Body of pancreas (tissue), 4 donors: ENCODE data around the gene P3H1. TPM values are rescaled to one million over a fixed set of nuclear protein-coding genes. Genes with fewer than 3 reads are reported as not detected.
A peak's percentile ranks its signal among the peaks of the same experiment; 100 is the strongest.

Source experiments
- ATAC-seq: fragments of 150-250 bp; one replicate; pipeline ENCODE4 v1.9.1; 2016
- DNase-seq, 4 donors: peaks; one replicate each; pipeline ENCODE4 v3.0.0-alpha.2; 2019
- H3K27ac ChIP-seq, 4 donors: fragments of 200-600 bp; sonication (generic); 1 replicate in 3 of 4; 2 replicates in 1 of 4; pipeline versions ENCODE4 v1.5.1 to v1.6.1; 2016 to 2019; ENCODE audit warnings: mild to moderate bottlenecking in 1 of 4, mixed read lengths in 1 of 4, moderate library complexity in 1 of 4
- H3K27me3 ChIP-seq, 2 donors: fragments of 200-600 bp; sonication (generic); one replicate each; pipeline ENCODE4 v1.6.0; 2016; ENCODE audit warnings: mild to moderate bottlenecking in 1 of 2
- H3K36me3 ChIP-seq, 2 donors: fragments of 200-600 bp; sonication (generic); replicated peaks in 1 of 2; 2 replicates each; pipeline ENCODE4 v1.5.1; 2016; ENCODE audit warnings: low read depth in 2 of 2; ENCODE audit not compliant: insufficient read depth in 1 of 2
- H3K4me1 ChIP-seq: fragments of 200-600 bp; sonication (generic); one replicate; pipeline ENCODE4 v1.6.0; 2016
- H3K4me3 ChIP-seq, 2 donors: fragments of 200-600 bp; sonication (generic); 1 replicate in 1 of 2; 2 replicates in 1 of 2; pipeline ENCODE4 v1.5.1; 2016 to 2019
- H3K9me3 ChIP-seq, 3 donors: fragments of 200-600 bp; sonication (generic); 1 replicate in 2 of 3; 2 replicates in 1 of 3; pipeline ENCODE4 v1.5.1; 2016
- POLR2A ChIP-seq, 3 donors: fragments of 450-650 bp; IDR thresholded peaks; one replicate each; pipeline ENCODE4 v1.6.1; 2016; ENCODE audit warnings: antibody characterized with exemption in 3 of 3, mild to moderate bottlenecking in 2 of 3
- WGBS, 2 donors: methylation state at CpG; one replicate each; pipeline ENCODE4 v1.1.5; 2017; 5-methylcytosine and 5-hydroxymethylcytosine counted together
- intact Hi-C: fragments of 100-400 bp; cut with DNase I; formaldehyde crosslinking; loops from one replicate; pipeline ENCODE4 v1.15.1; 2023
- total RNA-seq, 2 donors: library from RNA; depleted of rRNA; stranded (reverse); fragments of >200 nt; gene quantifications; one replicate each; pipeline ENCODE4 v1.1.0, GENCODE V29; 2016
- TF ChIP-seq, protein P1 (sequence below), 7 experiments: fragments of 450-650 bp in 4 of 7; fragments of 200-600 bp in 3 of 7; sonication (generic) in 3 of 7; IDR thresholded peaks; one replicate each; pipeline ENCODE4 v1.5.1; 2016 to 2019; ENCODE audit warnings: antibody characterized with exemption in 7 of 7

The P3H1 gene
- total RNA-seq, 2 donors from 2014 or later, result 16.9 to 34.9 TPM

DNA sequence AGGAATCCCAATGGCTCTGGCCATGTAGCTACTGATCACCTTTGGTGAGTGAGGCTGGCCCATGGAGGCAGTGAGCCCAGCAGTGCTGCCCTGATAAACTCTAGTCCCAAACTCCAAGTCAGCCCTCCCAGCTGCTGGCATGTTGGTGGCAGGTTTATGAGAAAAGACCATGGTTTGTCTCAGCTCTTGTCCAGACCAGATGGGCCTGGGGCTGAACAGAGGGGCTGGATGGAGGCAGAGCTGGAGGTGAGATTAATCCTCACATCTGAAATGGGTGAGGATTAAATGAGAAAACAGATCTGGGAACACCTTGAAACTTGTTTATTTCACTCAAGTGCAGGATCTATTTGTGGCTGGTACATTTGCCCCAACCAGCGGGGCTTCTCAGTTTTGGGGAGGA is 21.2 kb upstream of the P3H1 start:
- no peak overlapping the region for H3K27ac ChIP-seq
- intact Hi-C loops, result no loop called here
- peaks cover 9% of the 10 kb centered on the region for H3K4me1 ChIP-seq
- H3K36me3 ChIP-seq, result no peaks in the 10 kb centered on the region
- 100% methylated on average over 1 of the region's 1 CpG for WGBS, 2 donors
- ATAC-seq, result no peak
- TF ChIP-seq POLR2A (IDR thresholded peaks at IDR 0.05), result no peak
- H3K9me3 ChIP-seq, result no peaks in the 10 kb centered on the region
- H3K4me3 ChIP-seq, result no peak overlapping the region
- H3K27me3 ChIP-seq, result no peaks in the 10 kb centered on the region
- DNase-seq, result no peak

DNA sequence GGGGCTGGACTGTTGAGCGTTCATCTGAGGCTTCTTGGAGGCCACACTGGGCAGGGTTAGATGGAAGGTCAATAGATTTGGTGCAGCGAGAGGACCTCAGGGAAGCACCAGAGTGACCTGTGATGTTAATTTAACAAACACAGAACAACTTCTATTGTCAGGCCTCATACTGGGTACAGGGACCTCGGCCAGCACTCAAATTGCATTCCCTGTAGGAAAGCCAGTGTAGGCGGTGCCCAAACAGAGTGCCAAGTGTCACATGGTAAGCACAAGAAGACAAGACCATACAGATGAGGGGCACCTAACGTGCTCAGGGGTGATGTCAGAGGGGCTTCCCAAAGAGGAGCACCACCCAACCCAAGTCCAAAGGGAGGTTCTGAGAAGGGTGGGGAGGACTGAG is 19.3 kb upstream of the P3H1 start:
- peaks cover 9% of the 10 kb centered on the region for H3K4me1 ChIP-seq
- no peak for TF ChIP-seq POLR2A (IDR thresholded peaks at IDR 0.05)
- TF ChIP-seq, protein P1, sequence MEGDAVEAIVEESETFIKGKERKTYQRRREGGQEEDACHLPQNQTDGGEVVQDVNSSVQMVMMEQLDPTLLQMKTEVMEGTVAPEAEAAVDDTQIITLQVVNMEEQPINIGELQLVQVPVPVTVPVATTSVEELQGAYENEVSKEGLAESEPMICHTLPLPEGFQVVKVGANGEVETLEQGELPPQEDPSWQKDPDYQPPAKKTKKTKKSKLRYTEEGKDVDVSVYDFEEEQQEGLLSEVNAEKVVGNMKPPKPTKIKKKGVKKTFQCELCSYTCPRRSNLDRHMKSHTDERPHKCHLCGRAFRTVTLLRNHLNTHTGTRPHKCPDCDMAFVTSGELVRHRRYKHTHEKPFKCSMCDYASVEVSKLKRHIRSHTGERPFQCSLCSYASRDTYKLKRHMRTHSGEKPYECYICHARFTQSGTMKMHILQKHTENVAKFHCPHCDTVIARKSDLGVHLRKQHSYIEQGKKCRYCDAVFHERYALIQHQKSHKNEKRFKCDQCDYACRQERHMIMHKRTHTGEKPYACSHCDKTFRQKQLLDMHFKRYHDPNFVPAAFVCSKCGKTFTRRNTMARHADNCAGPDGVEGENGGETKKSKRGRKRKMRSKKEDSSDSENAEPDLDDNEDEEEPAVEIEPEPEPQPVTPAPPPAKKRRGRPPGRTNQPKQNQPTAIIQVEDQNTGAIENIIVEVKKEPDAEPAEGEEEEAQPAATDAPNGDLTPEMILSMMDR (IDR thresholded peaks at IDR 0.05), result no peak
- ATAC-seq (no peak), DNase-seq (no peak)
- H3K36me3 ChIP-seq, result no peaks in the 10 kb centered on the region
- no peaks in the 10 kb centered on the region for H3K27me3 ChIP-seq
- H3K4me3 ChIP-seq, result no peak overlapping the region
- H3K27ac ChIP-seq, result no peak overlapping the region
- intact Hi-C loops, result no loop called here
- H3K9me3 ChIP-seq, result no peaks in the 10 kb centered on the region
- WGBS, 2 donors, result 84 to 96% methylated on average over 5 of the region's 5 CpGs

DNA sequence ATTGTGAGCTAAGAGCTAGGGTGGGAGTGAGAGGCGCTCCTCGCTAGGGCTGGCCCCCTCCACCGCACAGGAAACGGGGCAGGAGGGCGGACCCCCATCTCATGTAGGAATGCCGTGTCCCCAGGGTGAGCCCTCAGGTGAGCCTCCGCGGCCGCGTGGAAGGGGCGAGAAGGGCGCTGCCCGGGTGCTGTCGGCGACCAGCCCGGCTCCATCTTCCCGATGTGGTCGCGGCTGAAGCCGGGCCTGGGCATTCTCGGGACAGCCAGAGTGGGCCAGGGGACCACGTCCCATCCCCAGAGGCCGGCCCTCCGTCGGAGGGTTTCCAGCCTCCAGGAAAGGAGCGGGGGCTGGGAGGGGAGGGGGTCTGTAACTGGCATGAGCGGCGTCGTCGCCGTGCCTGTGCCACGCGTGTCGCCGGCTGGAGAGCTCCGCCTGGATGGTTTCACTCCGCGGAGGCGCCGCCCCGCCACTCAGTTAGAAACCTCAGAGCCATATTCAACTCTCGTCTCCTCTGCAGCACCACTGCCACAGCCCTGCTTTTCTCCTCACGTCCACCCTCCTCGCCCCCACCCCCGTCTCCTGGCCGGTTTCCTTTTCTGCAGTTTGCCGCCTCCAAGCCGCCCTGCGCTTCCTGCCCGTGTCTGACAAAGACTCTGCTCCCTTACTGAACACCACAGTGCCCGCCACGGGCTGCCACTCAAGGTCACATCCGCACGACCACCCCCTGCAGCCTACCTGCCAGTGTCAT is 18.3 kb upstream of the P3H1 start, which contains the start of gene TMEM269:
TSS of gene TMEM269 (plus strand) at position 46 of the 748 bp plus-strand sequence. CDS start 4,903 bp downstream, outside the sequence.
- H3K27ac ChIP-seq, result no peak within 1 kb of the TSS
- TF ChIP-seq, protein P1 (IDR thresholded peaks at IDR 0.05), result no peak
- TF ChIP-seq POLR2A (IDR thresholded peaks at IDR 0.05), result no peak
- H3K27me3 ChIP-seq, result no peaks in the 10 kb centered on the region
- no peak within 1 kb of the TSS for H3K4me3 ChIP-seq
- peak; percentile 31 for ATAC-seq
- H3K9me3 ChIP-seq, result no peaks in the 10 kb centered on the region
- intact Hi-C loops, result no loop called here
- WGBS, 2 donors, result 5 to 17% methylated on average over 30 to 52 of the region's 54 CpGs
- DNase-seq, result peak in 2 of 4 donors; percentile 10 to 20
- no peaks in the 10 kb centered on the region for H3K36me3 ChIP-seq
- peaks cover 9% of the 10 kb centered on the region for H3K4me1 ChIP-seq

DNA sequence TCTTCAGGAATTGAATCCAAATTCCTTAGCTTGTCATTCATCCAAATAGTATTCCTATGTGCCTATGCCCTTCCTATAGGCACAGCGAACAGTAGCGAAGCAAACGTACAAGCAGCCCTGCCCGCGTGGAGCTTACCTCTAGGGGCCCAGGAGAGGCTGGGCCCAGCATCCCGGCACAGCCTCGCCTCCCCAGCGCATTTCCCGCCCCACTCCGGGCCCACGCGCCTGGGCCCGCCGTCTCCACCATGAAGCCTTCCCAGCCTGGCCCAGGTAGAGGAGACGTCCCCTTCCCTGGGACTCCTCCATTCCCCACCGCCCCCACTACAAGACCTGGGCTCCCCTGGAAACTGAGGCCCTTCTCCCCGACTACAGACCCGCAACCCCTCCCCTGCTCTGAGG is 17.7 kb upstream of the P3H1 start:
- WGBS, 2 donors, result 76 to 94% methylated on average over 13 to 17 of the region's 18 CpGs
- H3K27ac ChIP-seq, result no peak overlapping the region
- no peak for ATAC-seq
- intact Hi-C loops, result no loop called here
- DNase-seq, result no peak
- H3K4me1 ChIP-seq, result peaks cover 9% of the 10 kb centered on the region
- H3K9me3 ChIP-seq, result no peaks in the 10 kb centered on the region
- H3K27me3 ChIP-seq, result no peaks in the 10 kb centered on the region
- no peaks in the 10 kb centered on the region for H3K36me3 ChIP-seq
- H3K4me3 ChIP-seq, result no peak overlapping the region
- TF ChIP-seq, protein P1 (IDR thresholded peaks at IDR 0.05), result no peak
- TF ChIP-seq POLR2A (IDR thresholded peaks at IDR 0.05), result no peak

DNA sequence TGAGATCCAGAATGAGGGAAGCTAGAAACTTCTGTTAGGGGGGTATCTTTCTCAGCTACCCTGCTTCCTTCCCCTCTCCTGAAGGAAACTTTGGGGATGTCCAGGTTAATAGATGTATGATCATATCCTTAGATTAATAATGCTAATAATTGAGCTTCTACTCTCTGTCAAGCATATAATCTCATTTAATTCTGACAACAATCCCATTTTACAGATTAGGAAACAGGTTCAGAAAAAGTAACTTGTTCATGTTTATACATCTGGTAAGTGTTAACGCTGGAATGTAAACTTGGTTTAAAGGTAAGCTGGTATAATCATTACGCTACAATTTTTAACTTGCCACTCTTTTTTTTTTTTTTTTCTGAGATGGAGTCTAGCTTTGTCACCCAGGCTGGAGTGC is 16.3 kb upstream of the P3H1 start:
- no peaks in the 10 kb centered on the region for H3K9me3 ChIP-seq
- TF ChIP-seq, protein P1 (IDR thresholded peaks at IDR 0.05), result no peak
- TF ChIP-seq POLR2A (IDR thresholded peaks at IDR 0.05), result no peak
- no peaks in the 10 kb centered on the region for H3K27me3 ChIP-seq
- peaks cover 9% of the 10 kb centered on the region for H3K4me1 ChIP-seq
- DNase-seq (no peak), ATAC-seq (no peak)
- whole genome bisulfite sequencing, 2 donors, result 94 to 96% methylated on average over 2 of the region's 2 CpGs
- no peak overlapping the region for H3K4me3 ChIP-seq
- intact Hi-C loops, result no loop called here
- H3K27ac ChIP-seq, result no peak overlapping the region
- H3K36me3 ChIP-seq, result no peaks in the 10 kb centered on the region
